Measurements from ENCODE around the gene SLC66A2. TPM values are rescaled to one million over a fixed set of nuclear protein-coding genes. Genes with fewer than 3 reads are reported as not detected.

Gene SLC66A2
- total and polyA plus RNA-seq, 2 donors (not counting 1 experiment from before 2014, with no cell fraction given), result 44.4 to 45.1 TPM

GRCh38 chr18:79868811-79869541, 82.5 kb downstream of the SLC66A2 start:
- POLR2A ChIA-PET, result interaction anchor here (0.6 kb wide), 1 partner anchor 477 kb away, joined by 6 read pairs; no protein-coding TSS in a partner anchor

More at GRCh38 chr18:79868811-79869541, 82.5 kb downstream of the SLC66A2 start:
- DNase-seq, result no peak
- H3K27me3 Mint-ChIP-seq, result no peaks in the 10 kb centered on the region
- Histone ChIP-seq H3K4me1 (ENCODE audit: control insufficient read depth in 2 of 2, insufficient read depth in 2 of 2, low read length in 2 of 2) (no peaks in the 10 kb centered on the region), H3K79me2 (ENCODE audit: control insufficient read depth, insufficient read depth, low read length) (no peaks in the 10 kb centered on the region), H3K9ac (ENCODE audit: low read length) (no peak overlapping the region), H3K36me3 (replicated peaks in 1 of 2; ENCODE audit: control extremely low read depth in 1 of 2, control insufficient read depth in 1 of 2, extremely low read depth in 1 of 2, insufficient read depth in 2 of 2, low read length in 1 of 2) (no peaks in the 10 kb centered on the region), H3K4me2 (replicated peaks; ENCODE audit: low read depth, low read length, poor library complexity, severe bottlenecking) (no peak overlapping the region), H3K27me3 (replicated peaks in 1 of 4; ENCODE audit: control extremely low read depth in 1 of 4, control insufficient read depth in 3 of 4, insufficient read depth in 4 of 4, low read length in 3 of 4) (no peaks in the 10 kb centered on the region), H3K9me3 (ENCODE audit: control extremely low read depth in 1 of 3, control insufficient read depth in 2 of 3, insufficient read depth in 1 of 3, low read length in 2 of 3) (peaks cover 0 to 5% (median 0%) of the 10 kb centered on the region in 3 donors), H3K4me3 (ENCODE audit: control extremely low read depth in 1 of 5, extremely low read depth in 1 of 5, insufficient read depth in 1 of 5, low read depth in 2 of 5, low read length in 4 of 5) (no peak overlapping the region), H4K20me1 (ENCODE audit: control insufficient read depth, insufficient read depth, low read length, poor library complexity, severe bottlenecking) (no peaks in the 10 kb centered on the region), H2AFZ (ENCODE audit: insufficient read depth, low read depth, low read length, poor library complexity, severe bottlenecking) (no peak overlapping the region), H3K27ac (ENCODE audit: low read length in 2 of 2) (no peak overlapping the region)
- intact Hi-C loops (cut with micrococcal nuclease), result no loop called here
- TF ChIP-seq CTCF (IDR thresholded peaks at IDR 0.05), result no peak
- TF ChIP-seq EZH2 (IDR thresholded peaks at IDR 0.05; ENCODE audit: borderline replicate concordance, insufficient read depth, low read depth, low read length, poor library complexity, severe bottlenecking), result no peak
- H3K4me3 Mint-ChIP-seq, result no peak overlapping the region
- no peak for ATAC-seq (ENCODE audit: low read depth)
- 90% methylated on average over 32 of the region's 32 CpGs for WGBS (ENCODE audit: insufficient coverage)
- H3K4me1 Mint-ChIP-seq, result no peaks in the 10 kb centered on the region
- CTCF ChIA-PET, result no interaction called here
- H3K9me3 Mint-ChIP-seq (ENCODE audit: insufficient read depth), result no peaks in the 10 kb centered on the region
- no peak overlapping the region for H3K27ac Mint-ChIP-seq

All from B cell (primary cell).